ENCODE measurements around the gene KIN.

The KIN gene

GRCh38 chr10:7703140-7703539 lies 84.7 kb downstream of the KIN start, which contains the start of gene ITIH2:
TSS of gene ITIH2 (plus strand) at chr10:7703316. CDS start at chr10:7703435, 119 bp downstream.
- TF ChIP-seq POLR2AphosphoS5 (IDR thresholded peaks at IDR 0.05; ENCODE audit: low read depth) (no peak), CTCF (IDR thresholded peaks at IDR 0.05; ENCODE audit: insufficient read depth, low read length) (no peak), SPI1 (IDR thresholded peaks at IDR 0.05; ENCODE audit: borderline replicate concordance, low read depth) (no peak), GABPA (IDR thresholded peaks at IDR 0.05; ENCODE audit: low read depth) (no peak), REST (IDR thresholded peaks at IDR 0.05; ENCODE audit: insufficient replicate concordance, low read depth) (no peak)
- H3K27ac ChIP-seq (replicated peaks) = no peak within 1 kb of the TSS
- no peak for DNase-seq (ENCODE audit: low read depth in 1 of 2, low spot score in 1 of 2)
- no peak within 1 kb of the TSS for H3K4me3 ChIP-seq (replicated peaks; ENCODE audit: insufficient read depth, low read length)
- no peaks in the 10 kb centered on the region for H3K27me3 ChIP-seq (ENCODE audit: insufficient read depth, poor library complexity, severe bottlenecking)

GRCh38 chr10:7702288-7702812 lies 85.4 kb downstream of the KIN start:
- TF ChIP-seq POLR2AphosphoS5 (IDR thresholded peaks at IDR 0.05; ENCODE audit: low read depth) (no peak), GABPA (IDR thresholded peaks at IDR 0.05; ENCODE audit: low read depth) (no peak), SPI1 (IDR thresholded peaks at IDR 0.05; ENCODE audit: borderline replicate concordance, low read depth) (no peak), REST (IDR thresholded peaks at IDR 0.05; ENCODE audit: insufficient replicate concordance, low read depth) (no peak), CTCF (IDR thresholded peaks at IDR 0.05; ENCODE audit: insufficient read depth, low read length) (no peak)
- no peak for DNase-seq (ENCODE audit: low read depth in 1 of 2, low spot score in 1 of 2)
- Histone ChIP-seq H3K27ac (replicated peaks) (no peak overlapping the region), H3K27me3 (ENCODE audit: insufficient read depth, poor library complexity, severe bottlenecking) (no peaks in the 10 kb centered on the region), H3K4me3 (replicated peaks; ENCODE audit: insufficient read depth, low read length) (no peak overlapping the region)

- Histone ChIP-seq H3K27me3 (ENCODE audit: insufficient read depth, poor library complexity, severe bottlenecking) (no peaks in the 10 kb centered on the region), H3K4me3 (replicated peaks; ENCODE audit: insufficient read depth, low read length) (no peak overlapping the region), H3K27ac (replicated peaks) (no peak overlapping the region)
- DNase-seq (ENCODE audit: low read depth in 1 of 2, low spot score in 1 of 2) = no peak
- TF ChIP-seq POLR2AphosphoS5 (IDR thresholded peaks at IDR 0.05; ENCODE audit: low read depth) = no peak
These were observed 86.5 kb downstream of the KIN start for GRCh38 chr10:7701158-7701742.
